ENCODE measurements around the gene SLC1A2. TPM values are rescaled to one million over a fixed set of nuclear protein-coding genes. Genes with fewer than 3 reads are reported as not detected.

Gene SLC1A2
- total and polyA plus RNA-seq, 2 of the 4 experiments (the other 2 are of a cell fraction), result 0.15 to 0.54 TPM

DNA sequence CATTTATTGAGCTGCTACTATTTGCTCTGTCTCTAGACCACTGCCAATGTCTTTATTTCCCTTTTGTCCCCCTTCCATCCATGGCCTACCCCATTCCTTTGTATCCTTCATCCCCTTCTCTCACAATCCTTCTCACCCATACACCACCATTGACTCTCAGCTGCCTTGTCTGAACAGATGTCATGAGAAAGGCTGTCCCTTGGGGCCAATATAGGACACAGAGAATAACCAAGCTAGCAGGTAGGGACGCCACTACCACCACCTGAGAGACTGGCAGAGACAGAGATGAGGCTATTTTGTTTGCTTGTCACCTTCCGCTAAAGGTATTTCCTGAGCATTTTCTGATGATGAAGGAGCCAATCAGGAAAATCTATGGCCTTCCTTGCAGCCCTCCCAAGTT lies 141.5 kb downstream of the SLC1A2 start:
- ATAC-seq (ENCODE audit: low read depth) (no peak), DNase-seq (no peak)
- peaks cover 9% of the 10 kb centered on the region for H3K4me1 ChIP-seq (ENCODE audit: control insufficient read depth, insufficient read depth, low read length)
- no peak overlapping the region for H4K5ac ChIP-seq (ENCODE audit: low read depth, low read length)
- no peak overlapping the region; the same call in 1 of the 2 replicates for H3K4ac ChIP-seq (ENCODE audit: low read depth, low read length)
- no peak overlapping the region for H3K27ac ChIP-seq (ENCODE audit: insufficient read depth, low read length)
- no peak overlapping the region for H2BK20ac ChIP-seq (ENCODE audit: low read depth, low read length)
- H2BK120ac ChIP-seq (ENCODE audit: low read depth, low read length), result no peak overlapping the region
- H3K27me3 ChIP-seq (ENCODE audit: control insufficient read depth, insufficient read depth, low read length), result no peaks in the 10 kb centered on the region
- peaks cover 10% of the 10 kb centered on the region; the same call in 1 of the 2 replicates for H3K9me1 ChIP-seq (ENCODE audit: insufficient read depth, low read length)
- no peak overlapping the region for H2AFZ ChIP-seq (replicated peaks; ENCODE audit: low read length, poor library complexity)
- H3K4me2 ChIP-seq (ENCODE audit: low read depth, low read length), result no peak overlapping the region
- in situ Hi-C loops (cut with MboI; ENCODE audit: low sequenced_read_pairs) (no loop called here), dilution Hi-C loops (cut with HindIII; ENCODE audit: low sequenced_read_pairs, unreplicated experiment) (no loop called here), intact Hi-C loops (cut with micrococcal nuclease) (no loop called here)
- H2BK5ac ChIP-seq (ENCODE audit: low read depth, low read length, poor library complexity, severe bottlenecking), result no peak overlapping the region
- no peaks in the 10 kb centered on the region for H3K36me3 ChIP-seq (ENCODE audit: control insufficient read depth, insufficient read depth, low read length)
- no peak overlapping the region for H3K4me3 ChIP-seq (ENCODE audit: insufficient read depth, low read depth, low read length)
- H2AK9ac ChIP-seq (replicated peaks; ENCODE audit: low read depth, low read length, poor library complexity), result no peak overlapping the region
- no peak overlapping the region for H4K91ac ChIP-seq (ENCODE audit: insufficient read depth, low read depth, low read length)
- H3K23ac ChIP-seq (ENCODE audit: low read depth, low read length), result no peak overlapping the region
- no peaks in the 10 kb centered on the region for H3K9me3 ChIP-seq (ENCODE audit: control insufficient read depth, insufficient read depth, low read length)
- H3K56ac ChIP-seq (ENCODE audit: extremely low read depth, insufficient read depth, low read length), result no peak overlapping the region
- no peak overlapping the region for H3K18ac ChIP-seq (ENCODE audit: low read depth, low read length)
- no peaks in the 10 kb centered on the region for H4K20me1 ChIP-seq (ENCODE audit: insufficient read depth, low read length)
- H3K9ac ChIP-seq (ENCODE audit: low read depth, low read length), result no peak overlapping the region
- peak overlapping the region; percentile 72; the same call in 1 of the 2 replicates for H2AK5ac ChIP-seq (ENCODE audit: low read depth, low read length)
- H2BK15ac ChIP-seq (ENCODE audit: low read depth, low read length), result no peak overlapping the region
- CTCF ChIA-PET, result no interaction called here
- no peak overlapping the region for H3K14ac ChIP-seq (replicated peaks; ENCODE audit: low read depth, low read length)
- no peaks in the 10 kb centered on the region for H3K79me1 ChIP-seq (ENCODE audit: low read depth in 1 of 2, low read length in 2 of 2)
- 90% methylated on average over 2 of the region's 2 CpGs; no CpG with 5 or more reads in 1 of the 2 experiments for WGBS, 2 experiments (ENCODE audit: extremely low coverage in 2 of 2, insufficient read length in 1 of 2)
- BruUV-seq (replicated peaks), result no TSS peak
- no peak overlapping the region for H4K8ac ChIP-seq (ENCODE audit: low read depth in 2 of 2, low read length in 2 of 2)
- TF ChIP-seq NFE2L2 (IDR thresholded peaks at IDR 0.05; ENCODE audit: low read depth, low read length), result no peak
- no peak for TF ChIP-seq CEBPB (IDR thresholded peaks at IDR 0.05; ENCODE audit: low read depth, low read length)
- TF ChIP-seq RFX5 (IDR thresholded peaks at IDR 0.05; ENCODE audit: low read depth, low read length), result no peak
- TF ChIP-seq RAD21 (IDR thresholded peaks at IDR 0.05; ENCODE audit: low read length), result no peak
- TF ChIP-seq FOS (IDR thresholded peaks at IDR 0.05; ENCODE audit: low read depth, low read length), result no peak
- TF ChIP-seq POLR2A (IDR thresholded peaks at IDR 0.05; ENCODE audit: low read depth, low read length), result no peak
- TF ChIP-seq, protein P1, sequence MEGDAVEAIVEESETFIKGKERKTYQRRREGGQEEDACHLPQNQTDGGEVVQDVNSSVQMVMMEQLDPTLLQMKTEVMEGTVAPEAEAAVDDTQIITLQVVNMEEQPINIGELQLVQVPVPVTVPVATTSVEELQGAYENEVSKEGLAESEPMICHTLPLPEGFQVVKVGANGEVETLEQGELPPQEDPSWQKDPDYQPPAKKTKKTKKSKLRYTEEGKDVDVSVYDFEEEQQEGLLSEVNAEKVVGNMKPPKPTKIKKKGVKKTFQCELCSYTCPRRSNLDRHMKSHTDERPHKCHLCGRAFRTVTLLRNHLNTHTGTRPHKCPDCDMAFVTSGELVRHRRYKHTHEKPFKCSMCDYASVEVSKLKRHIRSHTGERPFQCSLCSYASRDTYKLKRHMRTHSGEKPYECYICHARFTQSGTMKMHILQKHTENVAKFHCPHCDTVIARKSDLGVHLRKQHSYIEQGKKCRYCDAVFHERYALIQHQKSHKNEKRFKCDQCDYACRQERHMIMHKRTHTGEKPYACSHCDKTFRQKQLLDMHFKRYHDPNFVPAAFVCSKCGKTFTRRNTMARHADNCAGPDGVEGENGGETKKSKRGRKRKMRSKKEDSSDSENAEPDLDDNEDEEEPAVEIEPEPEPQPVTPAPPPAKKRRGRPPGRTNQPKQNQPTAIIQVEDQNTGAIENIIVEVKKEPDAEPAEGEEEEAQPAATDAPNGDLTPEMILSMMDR (conservative IDR thresholded peaks at IDR 0.05; ENCODE audit: low read depth, low read length), result no peak
- TF ChIP-seq MAZ (IDR thresholded peaks at IDR 0.05; ENCODE audit: borderline replicate concordance, low read depth, low read length), result no peak
- no peak for TF ChIP-seq SMC3 (IDR thresholded peaks at IDR 0.05; ENCODE audit: low read depth, low read length)
- TF ChIP-seq, protein P2, sequence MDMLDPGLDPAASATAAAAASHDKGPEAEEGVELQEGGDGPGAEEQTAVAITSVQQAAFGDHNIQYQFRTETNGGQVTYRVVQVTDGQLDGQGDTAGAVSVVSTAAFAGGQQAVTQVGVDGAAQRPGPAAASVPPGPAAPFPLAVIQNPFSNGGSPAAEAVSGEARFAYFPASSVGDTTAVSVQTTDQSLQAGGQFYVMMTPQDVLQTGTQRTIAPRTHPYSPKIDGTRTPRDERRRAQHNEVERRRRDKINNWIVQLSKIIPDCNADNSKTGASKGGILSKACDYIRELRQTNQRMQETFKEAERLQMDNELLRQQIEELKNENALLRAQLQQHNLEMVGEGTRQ (IDR thresholded peaks at IDR 0.05; ENCODE audit: low read depth, low read length), result no peak
- TF ChIP-seq MXI1 (IDR thresholded peaks at IDR 0.05; ENCODE audit: borderline replicate concordance, low read depth, low read length), result no peak
- no peak for TF ChIP-seq BHLHE40 (IDR thresholded peaks at IDR 0.05; ENCODE audit: low read depth, low read length)
- TF ChIP-seq CHD1 (IDR thresholded peaks at IDR 0.05; ENCODE audit: low read depth, low read length), result no peak
- TF ChIP-seq MAFK (IDR thresholded peaks at IDR 0.05; ENCODE audit: low read depth, low read length), result no peak
- TF ChIP-seq, protein P3, sequence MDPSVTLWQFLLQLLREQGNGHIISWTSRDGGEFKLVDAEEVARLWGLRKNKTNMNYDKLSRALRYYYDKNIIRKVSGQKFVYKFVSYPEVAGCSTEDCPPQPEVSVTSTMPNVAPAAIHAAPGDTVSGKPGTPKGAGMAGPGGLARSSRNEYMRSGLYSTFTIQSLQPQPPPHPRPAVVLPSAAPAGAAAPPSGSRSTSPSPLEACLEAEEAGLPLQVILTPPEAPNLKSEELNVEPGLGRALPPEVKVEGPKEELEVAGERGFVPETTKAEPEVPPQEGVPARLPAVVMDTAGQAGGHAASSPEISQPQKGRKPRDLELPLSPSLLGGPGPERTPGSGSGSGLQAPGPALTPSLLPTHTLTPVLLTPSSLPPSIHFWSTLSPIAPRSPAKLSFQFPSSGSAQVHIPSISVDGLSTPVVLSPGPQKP (IDR thresholded peaks at IDR 0.05; ENCODE audit: borderline replicate concordance, low read depth, low read length), result no peak
- POLR2A ChIA-PET (ENCODE audit: unreplicated experiment), result no interaction called here

All from IMR-90 (cell line).